GM23338 (cell line): ENCODE data around the gene ZNF300. TPM values are rescaled to one million over a fixed set of nuclear protein-coding genes. Genes with fewer than 3 reads are reported as not detected.
"Not testable (repeated sequence)": the region's sequence is repeated elsewhere in the genome, so short reads cannot be mapped to it uniquely, and the experiment has no call there.

Source experiments
- ATAC-seq: fragments of 200-7000 bp; cut with Tn5 transposase; 3 replicates; pipeline ENCODE4 v1.9.1; 2020
- DNase-seq: peaks from one replicate; pipeline ENCODE4 v3.0.0-alpha.2; 2015; ENCODE audit warnings: low spot score
- H2AFZ ChIP-seq: fragments of 200-600 bp; sonication (generic); 2 replicates; pipeline ENCODE4 v1.8.0; 2016; ENCODE audit warnings: antibody characterized with exemption, mild to moderate bottlenecking, moderate library complexity
- H3F3A ChIP-seq: fragments of 200-600 bp; sonication (generic); replicated peaks from 2 replicates; pipeline ENCODE4 v1.8.0; 2017; ENCODE audit warnings: antibody characterized with exemption, mixed run types, low read depth
- H3K27ac ChIP-seq: fragments of 200-600 bp; sonication (generic); 2 replicates; pipeline ENCODE4 v1.6.1; 2016; ENCODE audit warnings: low read depth
- H3K27me3 ChIP-seq: fragments of 200-600 bp; sonication (generic); 2 replicates; pipeline ENCODE4 v1.8.0; 2016; ENCODE audit warnings: mild to moderate bottlenecking, mixed run types, moderate library complexity; ENCODE audit not compliant: insufficient read depth
- H3K36me3 ChIP-seq: fragments of 200-600 bp; sonication (generic); 2 replicates; pipeline ENCODE4 v1.8.0; 2016; ENCODE audit warnings: mild to moderate bottlenecking; ENCODE audit not compliant: insufficient read depth
- H3K4me1 ChIP-seq: fragments of 200-600 bp; sonication (generic); 2 replicates; pipeline ENCODE4 v1.8.0; 2016; ENCODE audit warnings: mild to moderate bottlenecking, moderate library complexity; ENCODE audit not compliant: insufficient read depth
- H3K4me2 ChIP-seq: fragments of 200-600 bp; sonication (generic); 2 replicates; pipeline ENCODE4 v1.7.1; 2017; ENCODE audit warnings: mixed run types
- H3K4me3 ChIP-seq: fragments of 200-600 bp; sonication (generic); 2 replicates; pipeline ENCODE4 v1.6.1; 2016; ENCODE audit warnings: mixed run types
- H3K79me2 ChIP-seq: fragments of 200-600 bp; sonication (generic); replicated peaks from 2 replicates; pipeline ENCODE4 v1.8.0; 2017; ENCODE audit warnings: mild to moderate bottlenecking; ENCODE audit not compliant: insufficient read depth
- H3K9me2 ChIP-seq: fragments of 200-600 bp; sonication (generic); 2 replicates; pipeline ENCODE4 v1.8.0; 2017; ENCODE audit not compliant: insufficient read depth
- H4K20me1 ChIP-seq: fragments of 200-600 bp; sonication (generic); replicated peaks from 2 replicates; pipeline ENCODE4 v1.8.0; 2017; ENCODE audit warnings: mild to moderate bottlenecking; ENCODE audit not compliant: insufficient read depth
- H3K27ac Mint-ChIP-seq: 2 replicates; pipeline ENCODE4 v1.8.0; 2020; ENCODE audit warnings: inconsistent platforms, mild to moderate bottlenecking, moderate library complexity, mixed read lengths
- H3K27me3 Mint-ChIP-seq: 3 replicates; pipeline ENCODE4 v1.8.0; 2022; ENCODE audit warnings: low read depth, mild to moderate bottlenecking, moderate library complexity, mixed read lengths, inconsistent platforms; ENCODE audit not compliant: insufficient read depth, poor library complexity
- H3K36me3 Mint-ChIP-seq: 3 replicates; pipeline ENCODE4 v1.8.0; 2021; ENCODE audit warnings: low read depth, mild to moderate bottlenecking, inconsistent platforms, moderate library complexity, mixed read lengths
- H3K4me1 Mint-ChIP-seq: 3 replicates; pipeline ENCODE4 v1.8.0; 2020; ENCODE audit warnings: mild to moderate bottlenecking, inconsistent platforms, mixed read lengths
- H3K4me3 Mint-ChIP-seq: 3 replicates; pipeline ENCODE4 v1.8.0; 2021; ENCODE audit warnings: moderate library complexity, mild to moderate bottlenecking, inconsistent platforms, mixed read lengths
- H3K9me3 Mint-ChIP-seq: 3 replicates; pipeline ENCODE4 v1.8.0; 2020; ENCODE audit warnings: moderate library complexity, mild to moderate bottlenecking, inconsistent platforms, mixed read lengths
- CREB1 ChIP-seq: fragments of 250-450 bp; sonication (Bioruptor Pico); IDR thresholded peaks from 2 replicates; pipeline ENCODE4 v1.5.0; 2020; ENCODE audit warnings: low read depth, mild to moderate bottlenecking, moderate library complexity
- POLR2AphosphoS5 ChIP-seq: IDR thresholded peaks from 2 replicates; pipeline ENCODE4 v1.6.1; 2016; ENCODE audit warnings: antibody characterized with exemption, low read depth
- polyA plus RNA-seq: library from polyadenylated mRNA; unstranded; fragments of >200 nt; fragmentation: Nextera tagmentation; extraction: Ambion mirVana; gene quantifications from 2 replicates; pipeline ENCODE4 v1.2.1, GENCODE V29; 2016
- total RNA-seq: library from RNA; depleted of rRNA; stranded (reverse); fragments of >200 nt; shearing (Covaris generic); gene quantifications from 2 replicates; pipeline ENCODE4 v1.2.3, GENCODE V29; 2014
- TF ChIP-seq, protein P1 (sequence below), 2 experiments: fragments of 200-600 bp in 1 of 2; sonication (generic) in 1 of 2; conservative IDR thresholded peaks; 2 replicates each; pipeline versions ENCODE4 v1.5.1 to v1.6.1; 2016 to 2017; ENCODE audit warnings: antibody characterized with exemption in 2 of 2, low read depth in 2 of 2, mild to moderate bottlenecking in 2 of 2, moderate library complexity in 1 of 2
- TF ChIP-seq, protein P2 (sequence below): fragments of 250-450 bp; sonication (Bioruptor Pico); IDR thresholded peaks from 2 replicates; pipeline ENCODE4 v1.5.0; 2020; ENCODE audit warnings: mild to moderate bottlenecking, moderate library complexity

Gene ZNF300
- total and polyA plus RNA-seq, 2 experiments from 2014 or later: 15.1 to 25.9 TPM

DNA sequence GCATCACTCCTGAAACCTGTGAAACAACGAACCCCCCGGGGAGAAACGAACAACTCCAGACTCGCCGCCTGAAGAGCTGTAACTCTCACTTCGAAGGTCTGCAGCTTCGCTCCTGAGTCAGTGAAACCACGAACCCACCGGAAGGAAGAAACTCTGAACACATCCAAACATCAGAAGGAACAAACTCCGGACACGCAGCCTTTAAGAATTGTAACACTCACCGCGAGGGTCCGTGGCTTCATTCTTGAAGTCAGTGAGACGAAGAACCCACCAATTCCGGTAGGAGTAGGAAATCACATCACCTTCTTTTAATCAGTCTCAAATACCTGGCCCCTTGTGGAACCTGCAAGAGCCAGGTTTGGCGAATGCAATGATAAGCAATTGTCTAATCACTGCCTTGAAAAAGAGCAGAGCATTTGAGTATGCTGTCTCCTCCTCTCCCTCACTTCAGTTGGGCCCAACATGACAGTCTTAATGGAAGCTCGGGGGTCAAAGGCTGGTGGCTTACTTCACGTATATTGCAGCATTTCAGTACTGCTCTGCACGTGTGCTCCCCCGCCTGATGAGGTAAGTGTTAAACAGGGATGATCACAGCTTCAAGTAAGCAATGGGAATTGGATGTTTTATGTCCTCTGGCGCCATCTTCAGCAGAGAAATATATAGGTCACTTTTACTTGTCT lies 58.0 kb downstream of the ZNF300 start:
- no peaks in the 10 kb centered on the region for H4K20me1 ChIP-seq
- H3K27ac ChIP-seq: no peak overlapping the region
- peaks cover 12% of the 10 kb centered on the region; the same call in 1 of the 2 replicates for H3K27me3 ChIP-seq
- no peaks in the 10 kb centered on the region for H3K36me3 ChIP-seq
- no peak overlapping the region for H3K4me3 Mint-ChIP-seq
- H3K27ac Mint-ChIP-seq: no peak overlapping the region
- H3K4me1 Mint-ChIP-seq: peaks cover 10% of the 10 kb centered on the region
- H3K36me3 Mint-ChIP-seq: peaks cover 4% of the 10 kb centered on the region; the same call in 2 of the 3 replicates
- ATAC-seq (peak; percentile 96), DNase-seq (peak; percentile 89)
- no peaks in the 10 kb centered on the region for H3F3A ChIP-seq
- H2AFZ ChIP-seq: no peak overlapping the region; the same call in 1 of the 2 replicates
- H3K27me3 Mint-ChIP-seq: peaks cover 16% of the 10 kb centered on the region
- no peak overlapping the region for H3K4me2 ChIP-seq
- no peak overlapping the region for H3K4me3 ChIP-seq
- no peaks in the 10 kb centered on the region for H3K9me2 ChIP-seq
- no peaks in the 10 kb centered on the region for H3K4me1 ChIP-seq
- peaks cover 14% of the 10 kb centered on the region for H3K9me3 Mint-ChIP-seq
- no peaks in the 10 kb centered on the region for H3K79me2 ChIP-seq
- TF ChIP-seq POLR2AphosphoS5: no peak
- TF ChIP-seq, protein P1, sequence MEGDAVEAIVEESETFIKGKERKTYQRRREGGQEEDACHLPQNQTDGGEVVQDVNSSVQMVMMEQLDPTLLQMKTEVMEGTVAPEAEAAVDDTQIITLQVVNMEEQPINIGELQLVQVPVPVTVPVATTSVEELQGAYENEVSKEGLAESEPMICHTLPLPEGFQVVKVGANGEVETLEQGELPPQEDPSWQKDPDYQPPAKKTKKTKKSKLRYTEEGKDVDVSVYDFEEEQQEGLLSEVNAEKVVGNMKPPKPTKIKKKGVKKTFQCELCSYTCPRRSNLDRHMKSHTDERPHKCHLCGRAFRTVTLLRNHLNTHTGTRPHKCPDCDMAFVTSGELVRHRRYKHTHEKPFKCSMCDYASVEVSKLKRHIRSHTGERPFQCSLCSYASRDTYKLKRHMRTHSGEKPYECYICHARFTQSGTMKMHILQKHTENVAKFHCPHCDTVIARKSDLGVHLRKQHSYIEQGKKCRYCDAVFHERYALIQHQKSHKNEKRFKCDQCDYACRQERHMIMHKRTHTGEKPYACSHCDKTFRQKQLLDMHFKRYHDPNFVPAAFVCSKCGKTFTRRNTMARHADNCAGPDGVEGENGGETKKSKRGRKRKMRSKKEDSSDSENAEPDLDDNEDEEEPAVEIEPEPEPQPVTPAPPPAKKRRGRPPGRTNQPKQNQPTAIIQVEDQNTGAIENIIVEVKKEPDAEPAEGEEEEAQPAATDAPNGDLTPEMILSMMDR (conservative IDR thresholded peaks at IDR 0.05; ENCODE audit: low read depth in 2 of 2): peak; percentile 79 to 92
- TF ChIP-seq CREB1 (CRISPR knock-in tag): peak; percentile 70
- TF ChIP-seq, protein P2, sequence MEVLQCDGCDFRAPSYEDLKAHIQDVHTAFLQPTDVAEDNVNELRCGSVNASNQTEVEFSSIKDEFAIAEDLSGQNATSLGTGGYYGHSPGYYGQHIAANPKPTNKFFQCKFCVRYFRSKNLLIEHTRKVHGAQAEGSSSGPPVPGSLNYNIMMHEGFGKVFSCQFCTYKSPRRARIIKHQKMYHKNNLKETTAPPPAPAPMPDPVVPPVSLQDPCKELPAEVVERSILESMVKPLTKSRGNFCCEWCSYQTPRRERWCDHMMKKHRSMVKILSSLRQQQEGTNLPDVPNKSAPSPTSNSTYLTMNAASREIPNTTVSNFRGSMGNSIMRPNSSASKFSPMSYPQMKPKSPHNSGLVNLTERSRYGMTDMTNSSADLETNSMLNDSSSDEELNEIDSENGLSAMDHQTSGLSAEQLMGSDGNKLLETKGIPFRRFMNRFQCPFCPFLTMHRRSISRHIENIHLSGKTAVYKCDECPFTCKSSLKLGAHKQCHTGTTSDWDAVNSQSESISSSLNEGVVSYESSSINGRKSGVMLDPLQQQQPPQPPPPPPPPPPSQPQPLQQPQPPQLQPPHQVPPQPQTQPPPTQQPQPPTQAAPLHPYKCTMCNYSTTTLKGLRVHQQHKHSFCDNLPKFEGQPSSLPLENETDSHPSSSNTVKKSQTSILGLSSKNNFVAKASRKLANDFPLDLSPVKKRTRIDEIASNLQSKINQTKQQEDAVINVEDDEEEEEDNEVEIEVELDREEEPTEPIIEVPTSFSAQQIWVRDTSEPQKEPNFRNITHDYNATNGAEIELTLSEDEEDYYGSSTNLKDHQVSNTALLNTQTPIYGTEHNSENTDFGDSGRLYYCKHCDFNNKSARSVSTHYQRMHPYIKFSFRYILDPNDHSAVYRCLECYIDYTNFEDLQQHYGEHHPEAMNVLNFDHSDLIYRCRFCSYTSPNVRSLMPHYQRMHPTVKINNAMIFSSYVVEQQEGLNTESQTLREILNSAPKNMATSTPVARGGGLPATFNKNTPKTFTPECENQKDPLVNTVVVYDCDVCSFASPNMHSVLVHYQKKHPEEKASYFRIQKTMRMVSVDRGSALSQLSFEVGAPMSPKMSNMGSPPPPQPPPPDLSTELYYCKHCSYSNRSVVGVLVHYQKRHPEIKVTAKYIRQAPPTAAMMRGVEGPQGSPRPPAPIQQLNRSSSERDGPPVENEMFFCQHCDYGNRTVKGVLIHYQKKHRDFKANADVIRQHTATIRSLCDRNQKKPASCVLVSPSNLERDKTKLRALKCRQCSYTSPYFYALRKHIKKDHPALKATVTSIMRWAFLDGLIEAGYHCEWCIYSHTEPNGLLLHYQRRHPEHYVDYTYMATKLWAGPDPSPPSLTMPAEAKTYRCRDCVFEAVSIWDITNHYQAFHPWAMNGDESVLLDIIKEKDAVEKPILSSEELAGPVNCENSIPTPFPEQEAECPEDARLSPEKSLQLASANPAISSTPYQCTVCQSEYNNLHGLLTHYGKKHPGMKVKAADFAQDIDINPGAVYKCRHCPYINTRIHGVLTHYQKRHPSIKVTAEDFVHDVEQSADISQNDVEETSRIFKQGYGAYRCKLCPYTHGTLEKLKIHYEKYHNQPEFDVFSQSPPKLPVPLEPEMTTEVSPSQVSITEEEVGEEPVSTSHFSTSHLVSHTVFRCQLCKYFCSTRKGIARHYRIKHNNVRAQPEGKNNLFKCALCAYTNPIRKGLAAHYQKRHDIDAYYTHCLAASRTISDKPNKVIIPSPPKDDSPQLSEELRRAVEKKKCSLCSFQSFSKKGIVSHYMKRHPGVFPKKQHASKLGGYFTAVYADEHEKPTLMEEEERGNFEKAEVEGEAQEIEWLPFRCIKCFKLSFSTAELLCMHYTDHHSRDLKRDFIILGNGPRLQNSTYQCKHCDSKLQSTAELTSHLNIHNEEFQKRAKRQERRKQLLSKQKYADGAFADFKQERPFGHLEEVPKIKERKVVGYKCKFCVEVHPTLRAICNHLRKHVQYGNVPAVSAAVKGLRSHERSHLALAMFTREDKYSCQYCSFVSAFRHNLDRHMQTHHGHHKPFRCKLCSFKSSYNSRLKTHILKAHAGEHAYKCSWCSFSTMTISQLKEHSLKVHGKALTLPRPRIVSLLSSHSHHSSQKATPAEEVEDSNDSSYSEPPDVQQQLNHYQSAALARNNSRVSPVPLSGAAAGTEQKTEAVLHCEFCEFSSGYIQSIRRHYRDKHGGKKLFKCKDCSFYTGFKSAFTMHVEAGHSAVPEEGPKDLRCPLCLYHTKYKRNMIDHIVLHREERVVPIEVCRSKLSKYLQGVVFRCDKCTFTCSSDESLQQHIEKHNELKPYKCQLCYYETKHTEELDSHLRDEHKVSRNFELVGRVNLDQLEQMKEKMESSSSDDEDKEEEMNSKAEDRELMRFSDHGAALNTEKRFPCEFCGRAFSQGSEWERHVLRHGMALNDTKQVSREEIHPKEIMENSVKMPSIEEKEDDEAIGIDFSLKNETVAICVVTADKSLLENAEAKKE: no peak

DNA sequence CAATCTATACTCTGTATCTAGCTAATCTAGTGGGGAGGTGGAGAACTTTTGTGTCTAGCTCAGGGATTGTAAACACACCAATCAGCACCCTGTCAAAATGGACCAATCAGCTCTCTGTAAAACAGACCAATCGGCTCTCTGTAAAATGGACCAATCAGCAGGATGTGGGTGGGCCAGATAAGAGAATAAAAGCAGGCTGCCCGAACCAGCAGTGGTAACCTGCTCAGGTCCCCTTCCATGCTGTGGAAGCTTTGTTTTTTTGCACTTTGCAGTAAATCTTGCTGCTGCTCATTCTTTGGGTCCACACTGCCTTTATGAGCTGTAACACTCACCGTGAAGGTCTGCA lies 58.5 kb downstream of the ZNF300 start, which contains the start of gene IRGM:
IRGM (plus strand) TSS at position 214 of the 346 bp plus-strand sequence. CDS start 1,603 bp downstream, outside the sequence.
- H3K4me3 Mint-ChIP-seq: not testable (repeated sequence)
- peaks cover 16% of the 10 kb centered on the region for H3K27me3 Mint-ChIP-seq

DNA sequence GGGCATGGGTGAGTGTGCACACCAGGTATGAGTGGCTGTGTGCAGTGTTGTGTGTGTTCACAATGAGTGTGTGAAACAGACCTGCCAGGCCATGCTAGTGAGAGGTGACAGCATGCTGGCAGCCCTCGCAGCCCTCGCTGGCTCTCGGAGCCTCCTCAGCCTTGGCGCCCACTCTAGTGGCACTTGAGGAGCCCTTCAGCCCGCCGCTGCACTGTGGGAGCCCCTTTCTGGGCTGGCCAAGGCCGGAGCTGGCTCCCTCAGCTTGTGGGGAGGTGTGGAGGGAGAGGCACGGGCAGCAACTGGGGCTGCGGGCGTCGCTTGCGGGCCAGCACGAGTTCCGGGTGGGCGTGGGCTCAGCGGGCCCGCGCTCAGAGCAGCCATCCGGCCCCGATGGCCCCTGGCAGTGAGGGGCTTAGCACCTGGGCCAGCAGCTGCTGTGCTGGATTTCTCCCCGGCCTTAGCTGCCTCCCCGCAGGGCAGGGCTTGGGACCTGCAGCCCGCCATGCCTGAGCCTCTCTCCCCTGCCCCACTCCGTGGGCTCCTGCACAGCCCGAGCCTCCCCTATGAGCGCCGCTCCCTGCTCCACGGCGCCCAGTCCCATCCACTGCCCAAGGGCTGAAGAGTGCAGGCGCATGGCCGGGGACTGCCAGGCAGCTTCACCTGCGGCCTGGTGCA lies 59.5 kb downstream of the ZNF300 start:
- ATAC-seq, H3K27ac Mint-ChIP-seq, H3K36me3 Mint-ChIP-seq, H3K4me2 ChIP-seq, H3K27ac ChIP-seq, H3K9me2 ChIP-seq, H2AFZ ChIP-seq, H3K4me3 Mint-ChIP-seq, H3K4me1 Mint-ChIP-seq, H4K20me1 ChIP-seq, H3K36me3 ChIP-seq, H3K4me3 ChIP-seq, DNase-seq, H3K79me2 ChIP-seq, H3F3A ChIP-seq, H3K4me1 ChIP-seq: not testable (repeated sequence)
- peaks cover 16% of the 10 kb centered on the region for H3K27me3 Mint-ChIP-seq
- peaks cover 12% of the 10 kb centered on the region; the same call in 1 of the 2 replicates for H3K27me3 ChIP-seq
- peaks cover 18% of the 10 kb centered on the region for H3K9me3 Mint-ChIP-seq

More for the DNA sequence above, 58.5 kb downstream of the ZNF300 start, which contains the start of gene IRGM:
- H3K36me3 Mint-ChIP-seq, H3K27ac Mint-ChIP-seq, H3K79me2 ChIP-seq, ATAC-seq, H3K4me1 ChIP-seq, DNase-seq, H3K27ac ChIP-seq, H3K4me1 Mint-ChIP-seq, H3K4me2 ChIP-seq, H3K36me3 ChIP-seq, H3K4me3 ChIP-seq, H3F3A ChIP-seq, H4K20me1 ChIP-seq, H3K9me2 ChIP-seq: not testable (repeated sequence)
- peaks cover 14% of the 10 kb centered on the region for H3K9me3 Mint-ChIP-seq
- Histone ChIP-seq H3K27me3 (peaks cover 12% of the 10 kb centered on the region; the same call in 1 of the 2 replicates), H2AFZ (peak within 1 kb of the TSS; percentile 14; the same call in 1 of the 2 replicates)
